LNCAP (cell line): ENCODE results near the gene BLM.

ENCODE experiments used
- TF ChIP-seq, protein P1 (sequence below): fragments of 450-650 bp; IDR thresholded peaks from 2 replicates; pipeline ENCODE4 v1.5.1; 2017; ENCODE audit warnings: mild to moderate bottlenecking

BLM gene

DNA sequence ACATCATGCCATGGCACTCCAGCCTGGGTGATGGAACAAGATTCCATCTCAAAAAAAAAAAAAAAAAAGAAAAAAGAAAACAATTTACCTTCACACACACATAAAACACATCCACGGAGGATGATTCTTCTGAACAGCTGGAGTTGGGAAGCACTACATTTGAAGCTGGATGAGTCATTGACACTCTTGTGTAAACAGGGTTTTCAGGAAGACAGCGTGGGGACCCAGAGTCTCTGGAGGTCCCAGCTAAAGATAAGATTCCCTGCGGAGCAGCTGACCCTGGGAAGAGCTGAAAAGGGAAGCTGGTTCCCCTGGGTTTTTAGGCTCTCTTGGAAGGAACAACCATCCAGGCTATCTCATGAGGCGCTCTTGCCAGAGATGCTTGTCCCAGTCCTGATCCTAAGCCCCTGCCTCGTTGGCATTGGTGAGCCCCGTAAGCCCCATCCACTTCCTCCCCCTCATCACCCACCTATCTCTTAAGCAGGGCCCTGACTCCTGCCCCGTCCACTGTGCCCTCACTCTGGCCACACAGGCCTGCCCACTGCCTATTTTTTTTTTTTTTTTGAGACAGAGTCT is 119.2 kb downstream of the BLM start:
- TF ChIP-seq, protein P1, sequence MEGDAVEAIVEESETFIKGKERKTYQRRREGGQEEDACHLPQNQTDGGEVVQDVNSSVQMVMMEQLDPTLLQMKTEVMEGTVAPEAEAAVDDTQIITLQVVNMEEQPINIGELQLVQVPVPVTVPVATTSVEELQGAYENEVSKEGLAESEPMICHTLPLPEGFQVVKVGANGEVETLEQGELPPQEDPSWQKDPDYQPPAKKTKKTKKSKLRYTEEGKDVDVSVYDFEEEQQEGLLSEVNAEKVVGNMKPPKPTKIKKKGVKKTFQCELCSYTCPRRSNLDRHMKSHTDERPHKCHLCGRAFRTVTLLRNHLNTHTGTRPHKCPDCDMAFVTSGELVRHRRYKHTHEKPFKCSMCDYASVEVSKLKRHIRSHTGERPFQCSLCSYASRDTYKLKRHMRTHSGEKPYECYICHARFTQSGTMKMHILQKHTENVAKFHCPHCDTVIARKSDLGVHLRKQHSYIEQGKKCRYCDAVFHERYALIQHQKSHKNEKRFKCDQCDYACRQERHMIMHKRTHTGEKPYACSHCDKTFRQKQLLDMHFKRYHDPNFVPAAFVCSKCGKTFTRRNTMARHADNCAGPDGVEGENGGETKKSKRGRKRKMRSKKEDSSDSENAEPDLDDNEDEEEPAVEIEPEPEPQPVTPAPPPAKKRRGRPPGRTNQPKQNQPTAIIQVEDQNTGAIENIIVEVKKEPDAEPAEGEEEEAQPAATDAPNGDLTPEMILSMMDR = no peak

DNA sequence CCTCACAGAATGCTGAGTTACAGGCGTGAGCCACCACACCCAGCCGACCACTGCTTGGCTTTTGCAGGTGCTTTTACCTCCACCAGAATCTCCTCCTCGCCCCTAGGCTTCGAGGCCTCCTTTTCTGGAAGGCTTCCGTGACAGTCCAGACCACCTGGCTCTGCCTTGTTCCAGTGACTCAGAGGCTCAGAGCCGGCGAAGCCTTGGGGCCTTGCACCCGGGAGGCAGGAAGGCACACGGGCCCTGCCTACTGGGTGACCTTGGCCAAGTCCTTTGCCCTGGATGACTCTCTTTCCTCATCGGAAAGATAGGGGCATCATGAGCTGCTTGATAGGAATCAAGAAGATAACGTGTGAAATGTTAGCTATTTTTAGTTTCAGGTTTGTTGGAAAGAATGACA is 119.9 kb downstream of the BLM start:
- TF ChIP-seq, protein P1 = no peak

DNA sequence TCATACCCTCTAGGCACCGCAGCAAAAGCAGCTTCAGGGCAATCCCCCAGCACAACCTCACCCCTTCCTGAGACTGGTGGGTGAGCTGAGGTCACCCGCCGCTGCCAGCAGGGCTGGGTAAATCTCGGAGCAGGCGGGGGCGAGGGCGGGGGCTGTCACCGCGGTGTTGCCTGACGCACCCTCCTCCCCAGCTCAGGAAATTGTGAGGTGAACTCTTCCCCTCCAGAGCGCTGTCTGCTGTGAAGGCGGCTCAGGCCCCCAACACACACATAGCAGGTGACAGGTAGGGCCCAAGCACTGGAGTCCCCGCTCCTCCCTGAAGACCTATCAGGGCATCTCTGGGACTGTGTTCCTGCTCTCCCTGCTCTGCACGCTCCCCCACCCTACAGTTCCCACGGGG is 121.0 kb downstream of the BLM start:
- TF ChIP-seq, protein P1 = no peak

DNA sequence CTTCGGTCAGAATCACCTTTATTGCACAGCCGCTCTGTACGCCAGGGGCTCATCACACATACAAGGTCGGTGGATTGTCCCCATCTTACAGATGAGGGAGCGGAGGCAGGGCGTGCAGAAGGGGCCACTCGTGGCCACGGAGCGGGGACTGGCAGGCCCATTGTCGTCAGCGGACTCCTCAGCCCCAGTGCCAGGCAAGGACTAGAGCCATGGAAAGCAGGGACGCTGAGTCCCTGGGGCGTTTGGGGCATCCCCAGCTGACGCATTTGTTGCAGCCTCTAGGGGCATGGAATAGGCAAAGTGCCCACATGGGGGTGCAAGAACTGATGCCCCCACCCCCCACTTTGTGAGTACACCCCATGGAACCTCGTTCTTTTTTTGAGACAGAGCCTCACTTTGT is 121.4 kb downstream of the BLM start:
- TF ChIP-seq, protein P1 = no peak

DNA sequence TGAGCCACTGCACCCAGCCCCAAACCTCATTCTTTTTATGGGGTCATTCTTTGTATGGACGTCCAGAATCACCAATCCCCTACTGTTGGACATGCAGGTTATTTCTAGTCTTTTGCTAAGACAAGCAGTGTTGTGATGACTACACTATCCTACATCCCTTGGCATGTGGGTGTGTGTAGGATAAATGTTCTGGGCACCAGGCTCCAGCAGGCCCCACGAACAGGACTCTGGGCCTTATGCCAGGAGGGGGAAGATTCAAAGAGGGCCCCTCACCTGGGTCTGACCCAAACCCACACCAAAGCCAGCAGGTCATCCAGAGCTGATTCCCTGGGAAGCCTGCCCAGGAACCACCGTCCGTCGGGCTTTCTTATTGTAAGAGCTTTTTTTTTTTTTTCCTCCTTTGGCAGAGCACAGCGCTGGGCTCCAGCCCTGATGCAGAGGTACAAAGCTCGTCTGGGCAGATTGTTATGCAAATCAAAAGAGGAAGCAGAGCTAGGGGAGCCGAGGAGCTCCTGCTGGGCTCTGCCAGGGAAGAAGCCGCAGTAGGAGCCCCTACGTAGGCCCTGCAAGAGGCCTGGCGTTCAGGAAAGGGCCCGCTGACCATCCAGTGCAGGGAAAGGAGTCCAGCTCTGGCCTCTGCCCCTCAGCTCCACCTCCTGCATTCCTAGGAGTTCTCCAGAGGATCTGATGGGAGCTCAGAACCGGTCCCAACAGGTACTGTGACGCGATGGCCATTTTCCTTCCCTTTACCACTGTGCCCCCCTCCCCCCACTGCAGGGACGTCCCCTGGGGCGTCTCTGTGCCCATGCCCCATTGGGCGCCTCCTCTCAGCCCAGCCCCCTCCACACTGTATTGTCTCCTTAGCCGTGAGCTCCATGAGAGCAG is 122.3 kb downstream of the BLM start:
- TF ChIP-seq, protein P1 = no peak

DNA sequence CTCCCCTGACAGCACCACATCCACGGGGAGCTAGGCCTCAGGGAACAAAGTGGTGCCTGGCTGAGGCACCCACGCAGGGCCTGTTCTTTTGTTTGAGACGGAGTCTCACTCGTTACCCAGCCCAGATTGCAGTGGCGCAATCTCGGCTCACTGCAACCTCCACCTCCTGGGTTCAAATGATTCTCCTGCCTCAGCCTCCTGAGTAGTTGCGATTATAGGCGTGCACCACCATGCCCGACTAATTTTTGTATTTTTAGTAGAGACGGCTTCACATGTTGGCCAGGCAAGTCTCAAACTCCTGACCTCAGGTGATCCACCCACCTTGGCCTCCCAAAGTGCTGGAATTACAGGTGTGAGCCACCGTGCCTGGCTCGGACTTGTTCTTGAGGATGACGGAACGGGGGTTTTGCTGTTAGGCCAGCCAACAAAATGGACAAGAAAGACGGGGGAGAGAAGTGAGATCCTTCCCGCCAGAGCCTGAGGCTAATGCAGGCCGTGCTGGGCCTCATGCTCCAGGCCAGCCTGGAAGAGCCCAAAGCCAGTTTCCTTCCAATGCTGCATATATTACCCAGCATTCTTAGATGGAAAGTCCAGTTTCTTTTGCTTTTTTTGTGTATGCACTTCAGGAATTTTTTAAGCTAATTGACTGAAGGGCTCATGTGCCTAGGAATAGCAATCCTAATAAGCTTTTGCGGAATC is 123.2 kb downstream of the BLM start:
- TF ChIP-seq, protein P1 = no peak

DNA sequence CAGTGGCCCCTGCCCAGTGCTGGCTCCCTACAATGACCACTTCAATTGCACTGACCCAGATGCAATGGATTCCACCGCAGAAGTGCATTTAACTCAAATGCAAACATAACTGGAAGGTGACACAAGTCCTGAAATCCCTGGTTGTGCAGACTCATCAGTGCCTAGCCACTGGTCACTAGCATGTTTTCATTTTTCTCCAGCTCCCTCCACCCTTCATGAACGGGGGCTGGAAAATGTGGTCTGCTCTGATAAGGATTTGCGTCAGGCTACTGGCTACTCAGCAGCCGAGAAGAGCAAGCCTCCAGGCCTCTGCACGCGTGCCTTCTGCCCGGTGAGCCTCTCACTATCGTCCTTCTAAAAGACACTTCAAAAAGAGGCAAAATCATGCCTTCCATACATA is 123.8 kb downstream of the BLM start:
- TF ChIP-seq, protein P1 = no peak
